Measurements from ENCODE around the gene BAG5. TPM values are rescaled to one million over a fixed set of nuclear protein-coding genes. Genes with fewer than 3 reads are reported as not detected.
"Not testable (repeated sequence)": the region's sequence is repeated elsewhere in the genome, so short reads cannot be mapped to it uniquely, and the experiment has no call there.

The BAG5 gene
- total RNA-seq, 2 experiments from 2014 or later: 36.3 to 38.9 TPM

GRCh38 chr14:103528146-103528586, 34.3 kb downstream of the BAG5 start:
- peaks cover 29% of the 10 kb centered on the region for H3K4me1 Mint-ChIP-seq
- peaks cover 12% of the 10 kb centered on the region for H3K27me3 Mint-ChIP-seq
- DNase-seq: no peak
- peaks cover 12% of the 10 kb centered on the region for H3K36me3 Mint-ChIP-seq
- H3K4me3 Mint-ChIP-seq: peak overlapping the region; percentile 98
- no peaks in the 10 kb centered on the region for H3K9me3 Mint-ChIP-seq
- peak overlapping the region; percentile 95 for H3K27ac Mint-ChIP-seq

- no peaks in the 10 kb centered on the region for H3K9me3 Mint-ChIP-seq
- peaks cover 29% of the 10 kb centered on the region for H3K4me1 Mint-ChIP-seq
- peak overlapping the region; percentile 73 for H3K27ac Mint-ChIP-seq
- H3K4me3 Mint-ChIP-seq: peak overlapping the region; percentile 66
- peaks cover 12% of the 10 kb centered on the region for H3K36me3 Mint-ChIP-seq
- DNase-seq: peak; percentile 52
- peaks cover 13% of the 10 kb centered on the region for H3K27me3 Mint-ChIP-seq
Observed at GRCh38 chr14:103527408-103528145, 34.9 kb downstream of the BAG5 start.

- Mint-ChIP-seq H3K4me1 (peaks cover 29% of the 10 kb centered on the region), H3K27me3 (peaks cover 13% of the 10 kb centered on the region), H3K36me3 (peaks cover 12% of the 10 kb centered on the region), H3K4me3 (no peak overlapping the region), H3K9me3 (no peaks in the 10 kb centered on the region), H3K27ac (no peak overlapping the region)
- no peak for DNase-seq
Observed at GRCh38 chr14:103526914-103527248, 35.6 kb downstream of the BAG5 start.

GRCh38 chr14:103526247-103526913, 36.1 kb downstream of the BAG5 start:
- peaks cover 9% of the 10 kb centered on the region for H3K36me3 Mint-ChIP-seq
- no peak overlapping the region for H3K27ac Mint-ChIP-seq
- no peak overlapping the region for H3K4me3 Mint-ChIP-seq
- peaks cover 29% of the 10 kb centered on the region for H3K4me1 Mint-ChIP-seq
- no peak for DNase-seq
- no peaks in the 10 kb centered on the region for H3K9me3 Mint-ChIP-seq
- H3K27me3 Mint-ChIP-seq: peaks cover 13% of the 10 kb centered on the region

GRCh38 chr14:103525430-103526246, 36.8 kb downstream of the BAG5 start:
- not testable (repeated sequence) for H3K27ac Mint-ChIP-seq, H3K9me3 Mint-ChIP-seq, H3K4me3 Mint-ChIP-seq

GRCh38 chr14:103524002-103524935, 38.2 kb downstream of the BAG5 start:
- Mint-ChIP-seq H3K4me3 (no peak overlapping the region), H3K4me1 (peaks cover 20% of the 10 kb centered on the region), H3K27me3 (peaks cover 13% of the 10 kb centered on the region), H3K36me3 (no peaks in the 10 kb centered on the region), H3K9me3 (no peaks in the 10 kb centered on the region), H3K27ac (no peak overlapping the region)
- DNase-seq: no peak

More at GRCh38 chr14:103525430-103526246, 36.8 kb downstream of the BAG5 start:
- H3K36me3 Mint-ChIP-seq, DNase-seq: not testable (repeated sequence)
- Mint-ChIP-seq H3K4me1 (peaks cover 22% of the 10 kb centered on the region), H3K27me3 (peaks cover 13% of the 10 kb centered on the region)

GRCh38 chr14:103523575-103523954, 38.9 kb downstream of the BAG5 start:
- no peak overlapping the region for H3K27ac Mint-ChIP-seq

GRCh38 chr14:103522649-103523574, 39.5 kb downstream of the BAG5 start, which contains the start of gene CKB:
Gene CKB, minus strand, starts transcription at chr14:103522830. Its CDS starts 337 bp downstream, at chr14:103522493.
- Mint-ChIP-seq H3K27me3 (peaks cover 13% of the 10 kb centered on the region), H3K4me1 (peaks cover 21% of the 10 kb centered on the region), H3K36me3 (no peaks in the 10 kb centered on the region), H3K27ac (no peak within 1 kb of the TSS), H3K4me3 (peak within 1 kb of the TSS; percentile 34), H3K9me3 (no peaks in the 10 kb centered on the region)
- DNase-seq: no peak

More at GRCh38 chr14:103523575-103523954, 38.9 kb downstream of the BAG5 start:
- H3K4me1 Mint-ChIP-seq: peaks cover 24% of the 10 kb centered on the region
- DNase-seq: no peak
- no peaks in the 10 kb centered on the region for H3K9me3 Mint-ChIP-seq
- peaks cover 13% of the 10 kb centered on the region for H3K27me3 Mint-ChIP-seq
- no peaks in the 10 kb centered on the region for H3K36me3 Mint-ChIP-seq
- H3K4me3 Mint-ChIP-seq: no peak overlapping the region

GRCh38 chr14:103521951-103522563, 40.4 kb downstream of the BAG5 start:
- Mint-ChIP-seq H3K27me3 (peaks cover 13% of the 10 kb centered on the region), H3K4me1 (peaks cover 12% of the 10 kb centered on the region), H3K4me3 (peak overlapping the region; percentile 34), H3K27ac (no peak overlapping the region), H3K36me3 (no peaks in the 10 kb centered on the region), H3K9me3 (no peaks in the 10 kb centered on the region)
- no peak for DNase-seq

GRCh38 chr14:103521438-103521950, 41.0 kb downstream of the BAG5 start:
- no peak for DNase-seq
- Mint-ChIP-seq H3K27ac (no peak overlapping the region), H3K36me3 (no peaks in the 10 kb centered on the region), H3K9me3 (no peaks in the 10 kb centered on the region), H3K4me3 (no peak overlapping the region), H3K27me3 (peaks cover 13% of the 10 kb centered on the region), H3K4me1 (peaks cover 11% of the 10 kb centered on the region)

- peak; percentile 64 for DNase-seq
- no peak overlapping the region for H3K27ac Mint-ChIP-seq
- H3K27me3 Mint-ChIP-seq: peaks cover 13% of the 10 kb centered on the region
- no peaks in the 10 kb centered on the region for H3K36me3 Mint-ChIP-seq
- peak overlapping the region; percentile 45 for H3K4me3 Mint-ChIP-seq
- no peaks in the 10 kb centered on the region for H3K9me3 Mint-ChIP-seq
- peaks cover 11% of the 10 kb centered on the region for H3K4me1 Mint-ChIP-seq
Observed at GRCh38 chr14:103520657-103521437, 41.6 kb downstream of the BAG5 start.

- Mint-ChIP-seq H3K4me1 (peaks cover 11% of the 10 kb centered on the region), H3K36me3 (no peaks in the 10 kb centered on the region), H3K27ac (no peak overlapping the region), H3K9me3 (no peaks in the 10 kb centered on the region), H3K4me3 (no peak overlapping the region), H3K27me3 (peaks cover 13% of the 10 kb centered on the region)
- no peak for DNase-seq
Observed at GRCh38 chr14:103520269-103520656, 42.2 kb downstream of the BAG5 start.

Data from activated naive CD8-positive, alpha-beta T cell treated with anti-CD3 and anti-CD28 coated beads for 36 hours (primary cell).